Esophagus squamous epithelium (tissue), 4 donors: Measurements from ENCODE around the gene PACS2.

Experiments used
- POLR2A ChIP-seq, 4 donors: fragments of 450-650 bp; IDR thresholded peaks; one replicate each; pipeline ENCODE4 v1.6.1; 2017; ENCODE audit warnings: antibody characterized with exemption in 4 of 4, mild to moderate bottlenecking in 4 of 4, moderate library complexity in 3 of 4
- TF ChIP-seq, protein P1 (sequence below), 6 experiments: fragments of 450-650 bp in 4 of 6; fragments of 200-600 bp in 2 of 6; sonication (generic) in 2 of 6; IDR thresholded peaks; one replicate each; pipeline ENCODE4 v1.5.1; 2016 to 2019; ENCODE audit warnings: antibody characterized with exemption in 6 of 6, mild to moderate bottlenecking in 4 of 6, moderate library complexity in 4 of 6

DNA sequence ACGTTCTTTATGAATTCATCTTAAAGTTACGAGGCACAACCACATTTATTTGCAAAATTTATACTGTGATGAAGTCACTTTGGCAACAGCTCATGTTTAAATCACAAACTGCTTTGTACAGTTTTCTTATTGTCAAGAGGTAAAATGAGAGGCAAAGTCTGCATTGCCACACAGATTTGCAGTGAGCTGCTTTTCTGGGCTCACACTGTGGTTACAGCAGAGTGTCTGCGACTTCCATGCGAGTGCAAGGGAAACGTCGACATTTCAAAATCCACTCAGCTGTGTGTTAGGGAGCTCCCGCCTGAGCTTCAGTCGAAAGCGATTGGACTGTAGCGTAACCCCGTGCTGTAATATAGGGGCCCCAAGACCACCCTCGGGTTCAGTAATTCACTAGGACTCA lies 118.1 kb downstream of the PACS2 start:
- TF ChIP-seq, protein P1, sequence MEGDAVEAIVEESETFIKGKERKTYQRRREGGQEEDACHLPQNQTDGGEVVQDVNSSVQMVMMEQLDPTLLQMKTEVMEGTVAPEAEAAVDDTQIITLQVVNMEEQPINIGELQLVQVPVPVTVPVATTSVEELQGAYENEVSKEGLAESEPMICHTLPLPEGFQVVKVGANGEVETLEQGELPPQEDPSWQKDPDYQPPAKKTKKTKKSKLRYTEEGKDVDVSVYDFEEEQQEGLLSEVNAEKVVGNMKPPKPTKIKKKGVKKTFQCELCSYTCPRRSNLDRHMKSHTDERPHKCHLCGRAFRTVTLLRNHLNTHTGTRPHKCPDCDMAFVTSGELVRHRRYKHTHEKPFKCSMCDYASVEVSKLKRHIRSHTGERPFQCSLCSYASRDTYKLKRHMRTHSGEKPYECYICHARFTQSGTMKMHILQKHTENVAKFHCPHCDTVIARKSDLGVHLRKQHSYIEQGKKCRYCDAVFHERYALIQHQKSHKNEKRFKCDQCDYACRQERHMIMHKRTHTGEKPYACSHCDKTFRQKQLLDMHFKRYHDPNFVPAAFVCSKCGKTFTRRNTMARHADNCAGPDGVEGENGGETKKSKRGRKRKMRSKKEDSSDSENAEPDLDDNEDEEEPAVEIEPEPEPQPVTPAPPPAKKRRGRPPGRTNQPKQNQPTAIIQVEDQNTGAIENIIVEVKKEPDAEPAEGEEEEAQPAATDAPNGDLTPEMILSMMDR (IDR thresholded peaks at IDR 0.05) = no peak
- TF ChIP-seq POLR2A (IDR thresholded peaks at IDR 0.05) = no peak
